Sigmoid colon (tissue), 3 donors: ENCODE data around the gene PUS3.

Experiments used
- CTCF ChIP-seq, 4 experiments: fragments of 450-650 bp in 3 of 4; fragments of 200-600 bp in 1 of 4; IDR thresholded peaks; one replicate each; pipeline ENCODE4 v1.5.1; 2016 to 2019; ENCODE audit warnings: antibody characterized with exemption in 4 of 4, mild to moderate bottlenecking in 3 of 4, moderate library complexity in 2 of 4
- POLR2A ChIP-seq, 2 donors: fragments of 450-650 bp; IDR thresholded peaks; one replicate each; pipeline ENCODE4 v1.6.1; 2016; ENCODE audit warnings: antibody characterized with exemption in 2 of 2, mild to moderate bottlenecking in 2 of 2, moderate library complexity in 2 of 2

- TF ChIP-seq CTCF (IDR thresholded peaks at IDR 0.05) (peak; percentile 60 to 74 (median 65)), POLR2A (IDR thresholded peaks at IDR 0.05) (no peak)
Measured at GRCh38 chr11:125874556-125875124, 28.4 kb downstream of the PUS3 start.
